HG03039 (cell line): ENCODE results near the gene HIPK2.

ENCODE experiments used
- ATAC-seq: cut with Tn5 transposase; IDR thresholded peaks from one replicate; pipeline ENCODE4 v1.9.1; 2021; ENCODE audit warnings: mild to moderate bottlenecking, moderate library complexity; ENCODE audit not compliant: unreplicated experiment

HIPK2 gene

GRCh38 chr7:139601176-139601575, 176.6 kb downstream of the HIPK2 start:
- no peak for ATAC-seq

- ATAC-seq, result no peak
Observed at GRCh38 chr7:139600306-139600705, 177.5 kb downstream of the HIPK2 start.

- no peak for ATAC-seq
Observed at GRCh38 chr7:139598642-139599041, 179.2 kb downstream of the HIPK2 start.

- ATAC-seq, result no peak
Observed at GRCh38 chr7:139597028-139597427, 180.8 kb downstream of the HIPK2 start.

- ATAC-seq, result no peak
Observed at GRCh38 chr7:139596626-139597025, 181.2 kb downstream of the HIPK2 start.

- ATAC-seq, result no peak
Observed at GRCh38 chr7:139595806-139596205, 182.0 kb downstream of the HIPK2 start.

- no peak for ATAC-seq
Observed at GRCh38 chr7:139594911-139595476, 182.8 kb downstream of the HIPK2 start.

- ATAC-seq, result no peak
Observed at GRCh38 chr7:139594090-139594489, 183.7 kb downstream of the HIPK2 start.

- no peak for ATAC-seq
Observed at GRCh38 chr7:139592801-139593461, 184.9 kb downstream of the HIPK2 start.

- ATAC-seq, result no peak
Observed at GRCh38 chr7:139591550-139592195, 186.1 kb downstream of the HIPK2 start.

GRCh38 chr7:139589474-139589873, 188.3 kb downstream of the HIPK2 start:
- no peak for ATAC-seq

- ATAC-seq, result no peak
Observed at GRCh38 chr7:139588632-139589031, 189.2 kb downstream of the HIPK2 start.

- no peak for ATAC-seq
Observed at GRCh38 chr7:139587535-139587934, 190.3 kb downstream of the HIPK2 start.

- no peak for ATAC-seq
Observed at GRCh38 chr7:139586286-139586685, 191.5 kb downstream of the HIPK2 start.

GRCh38 chr7:139585042-139585441, 192.8 kb downstream of the HIPK2 start:
- ATAC-seq, result no peak

GRCh38 chr7:139583826-139584553, 193.8 kb downstream of the HIPK2 start:
- no peak for ATAC-seq

- ATAC-seq, result no peak
Observed at GRCh38 chr7:139582671-139583155, 195.1 kb downstream of the HIPK2 start.

GRCh38 chr7:139582130-139582650, 195.6 kb downstream of the HIPK2 start:
- no peak for ATAC-seq

GRCh38 chr7:139580435-139580834, 197.4 kb downstream of the HIPK2 start:
- no peak for ATAC-seq

- ATAC-seq, result no peak
Observed at GRCh38 chr7:139576179-139576973, 201.4 kb downstream of the HIPK2 start.

- ATAC-seq, result no peak
Observed at GRCh38 chr7:139575338-139575680, 202.5 kb downstream of the HIPK2 start.
